Stimulated activated memory B cell treated with anti-CD40 and anti-IgM and Interleukin-4, amounts not matched to agents 10 μg/mL and 1 μg/mL and 100 μg/mL, for 72 hours (primary cell): ENCODE results near the gene ZNF366.
A peak's percentile ranks its signal among the peaks of the same experiment; 100 is the strongest.
"Not testable (repeated sequence)": the region's sequence is repeated elsewhere in the genome, so short reads cannot be mapped to it uniquely, and the experiment has no call there.

Source experiments
- ATAC-seq: fragments of 150-1000 bp; cut with Tn5 transposase; 2 replicates; pipeline ENCODE4 v1.10.0; 2021
- H3K27ac Mint-ChIP-seq: one replicate; pipeline ENCODE4 v1.8.0; 2022; ENCODE audit warnings: mild to moderate bottlenecking, mixed read lengths
- H3K27me3 Mint-ChIP-seq: one replicate; pipeline ENCODE4 v1.8.0; 2022; ENCODE audit warnings: mixed read lengths
- H3K36me3 Mint-ChIP-seq: one replicate; pipeline ENCODE4 v1.8.0; 2022; ENCODE audit warnings: mixed read lengths
- H3K4me1 Mint-ChIP-seq: one replicate; pipeline ENCODE4 v1.8.0; 2022; ENCODE audit warnings: mixed read lengths
- H3K4me3 Mint-ChIP-seq: one replicate; pipeline ENCODE4 v1.8.0; 2022; ENCODE audit warnings: mild to moderate bottlenecking, moderate library complexity, mixed read lengths
- H3K9me3 Mint-ChIP-seq: one replicate; pipeline ENCODE4 v1.8.0; 2022; ENCODE audit warnings: mixed read lengths

ZNF366 gene

DNA sequence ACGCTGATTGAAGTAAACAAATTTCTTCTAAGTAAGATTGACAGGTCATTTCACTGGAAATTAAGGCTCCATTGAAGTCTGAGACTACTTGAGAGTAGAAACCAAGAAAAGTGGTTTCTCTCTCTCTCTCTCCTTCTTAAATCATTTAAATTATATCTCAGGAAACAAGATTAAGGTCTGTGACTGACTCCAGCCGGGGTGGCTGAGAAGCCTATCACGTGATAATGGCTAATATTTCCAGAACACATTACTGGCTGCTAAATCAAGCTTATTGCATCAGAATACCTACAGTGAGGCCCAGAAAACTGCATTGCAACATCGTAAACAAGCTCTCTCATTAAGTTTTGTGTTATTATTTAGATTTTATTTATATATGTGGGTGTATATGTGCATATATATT lies 98.6 kb downstream of the ZNF366 start:
- no peak overlapping the region for H3K27ac Mint-ChIP-seq
- peaks cover 5% of the 10 kb centered on the region for H3K9me3 Mint-ChIP-seq
- ATAC-seq, result no peak
- H3K36me3 Mint-ChIP-seq, result no peaks in the 10 kb centered on the region
- no peaks in the 10 kb centered on the region for H3K4me1 Mint-ChIP-seq
- no peaks in the 10 kb centered on the region for H3K27me3 Mint-ChIP-seq
- H3K4me3 Mint-ChIP-seq, result no peak overlapping the region

DNA sequence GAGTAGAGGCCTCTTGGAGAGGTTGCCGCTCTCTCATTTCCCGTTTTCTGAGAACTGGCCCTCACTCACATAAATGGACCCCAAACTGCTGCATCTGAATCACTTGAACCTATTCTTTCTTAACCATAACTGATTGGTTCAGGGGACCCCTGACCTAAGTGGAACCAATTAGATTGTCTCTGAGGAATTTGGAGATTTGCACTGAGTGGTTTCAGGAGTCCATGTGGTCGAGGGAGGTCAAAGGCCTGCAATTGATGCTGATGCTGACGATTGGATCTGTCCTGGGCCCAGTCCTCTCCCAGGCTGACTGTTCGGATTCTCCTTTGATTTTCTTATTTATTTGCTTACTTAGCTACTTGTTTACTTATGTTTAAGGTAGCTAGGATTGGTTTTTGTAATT lies 99.1 kb downstream of the ZNF366 start:
- no peaks in the 10 kb centered on the region for H3K27me3 Mint-ChIP-seq
- no peak overlapping the region for H3K27ac Mint-ChIP-seq
- no peaks in the 10 kb centered on the region for H3K4me1 Mint-ChIP-seq
- no peaks in the 10 kb centered on the region for H3K36me3 Mint-ChIP-seq
- no peak overlapping the region for H3K4me3 Mint-ChIP-seq
- H3K9me3 Mint-ChIP-seq, result peaks cover 5% of the 10 kb centered on the region
- ATAC-seq, result no peak

DNA sequence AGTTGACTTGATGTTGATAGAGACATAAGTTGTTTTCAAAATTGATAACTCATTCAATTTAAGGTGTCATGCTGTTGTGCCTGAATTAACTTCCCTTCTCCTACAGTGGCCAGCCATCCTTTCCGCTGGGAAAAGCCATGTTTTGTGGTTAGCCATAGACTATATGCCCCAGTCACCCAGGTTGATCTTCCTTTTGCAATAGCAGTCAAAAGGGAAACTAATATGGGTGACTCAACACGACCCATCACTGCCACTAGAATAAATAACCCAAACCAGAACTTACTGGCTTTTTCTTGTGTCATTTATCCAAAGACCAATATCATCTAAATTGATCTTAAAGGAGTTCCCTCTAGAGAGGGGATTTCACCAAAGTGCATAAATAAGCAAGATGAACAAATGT lies 99.7 kb downstream of the ZNF366 start:
- H3K36me3 Mint-ChIP-seq, result no peaks in the 10 kb centered on the region
- H3K27ac Mint-ChIP-seq, result no peak overlapping the region
- ATAC-seq, result no peak
- H3K9me3 Mint-ChIP-seq, result peaks cover 5% of the 10 kb centered on the region
- no peak overlapping the region for H3K4me3 Mint-ChIP-seq
- H3K4me1 Mint-ChIP-seq, result no peaks in the 10 kb centered on the region
- H3K27me3 Mint-ChIP-seq, result no peaks in the 10 kb centered on the region

DNA sequence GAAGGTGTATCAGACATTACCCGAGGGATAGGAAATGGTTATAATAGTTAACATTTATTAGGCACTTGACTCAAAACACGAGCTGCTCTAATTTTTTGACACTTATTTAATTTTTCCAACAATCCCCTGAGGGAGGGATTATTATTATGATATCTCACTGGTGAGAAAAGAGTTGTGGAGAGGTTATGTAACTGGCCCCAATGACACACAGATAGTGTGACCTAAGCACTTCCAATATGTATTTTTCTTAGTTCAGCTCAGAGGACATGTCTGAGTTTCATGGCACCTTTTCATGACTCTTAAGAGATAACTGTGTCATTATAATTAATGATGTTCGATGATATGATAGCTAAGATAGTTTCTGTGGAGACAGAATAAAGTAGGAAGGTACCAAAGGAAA lies 100.1 kb downstream of the ZNF366 start:
- H3K9me3 Mint-ChIP-seq, result peaks cover 5% of the 10 kb centered on the region
- no peak for ATAC-seq
- no peak overlapping the region for H3K27ac Mint-ChIP-seq
- no peak overlapping the region for H3K4me3 Mint-ChIP-seq
- H3K4me1 Mint-ChIP-seq, result no peaks in the 10 kb centered on the region
- no peaks in the 10 kb centered on the region for H3K36me3 Mint-ChIP-seq
- H3K27me3 Mint-ChIP-seq, result no peaks in the 10 kb centered on the region

DNA sequence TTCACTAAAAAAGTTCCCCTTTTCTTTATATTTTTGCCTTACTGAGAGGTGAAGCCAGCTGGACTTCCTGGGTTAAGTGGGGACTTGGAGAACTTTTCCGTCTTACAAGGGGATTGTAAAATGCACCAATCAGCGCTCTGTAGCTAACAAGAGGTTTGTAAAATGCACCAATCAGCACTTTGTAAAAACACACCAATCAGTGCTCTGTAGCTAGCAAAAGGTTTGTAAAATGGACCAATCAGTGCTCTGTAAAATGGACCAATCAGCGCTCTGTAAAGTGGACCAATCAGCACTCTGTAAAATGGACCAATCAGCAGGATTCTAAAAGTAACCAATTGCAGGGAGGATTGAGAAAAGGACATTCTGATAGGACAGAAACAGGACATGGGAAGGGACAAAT lies 102.4 kb downstream of the ZNF366 start:
- not testable (repeated sequence) for ATAC-seq, H3K4me1 Mint-ChIP-seq

DNA sequence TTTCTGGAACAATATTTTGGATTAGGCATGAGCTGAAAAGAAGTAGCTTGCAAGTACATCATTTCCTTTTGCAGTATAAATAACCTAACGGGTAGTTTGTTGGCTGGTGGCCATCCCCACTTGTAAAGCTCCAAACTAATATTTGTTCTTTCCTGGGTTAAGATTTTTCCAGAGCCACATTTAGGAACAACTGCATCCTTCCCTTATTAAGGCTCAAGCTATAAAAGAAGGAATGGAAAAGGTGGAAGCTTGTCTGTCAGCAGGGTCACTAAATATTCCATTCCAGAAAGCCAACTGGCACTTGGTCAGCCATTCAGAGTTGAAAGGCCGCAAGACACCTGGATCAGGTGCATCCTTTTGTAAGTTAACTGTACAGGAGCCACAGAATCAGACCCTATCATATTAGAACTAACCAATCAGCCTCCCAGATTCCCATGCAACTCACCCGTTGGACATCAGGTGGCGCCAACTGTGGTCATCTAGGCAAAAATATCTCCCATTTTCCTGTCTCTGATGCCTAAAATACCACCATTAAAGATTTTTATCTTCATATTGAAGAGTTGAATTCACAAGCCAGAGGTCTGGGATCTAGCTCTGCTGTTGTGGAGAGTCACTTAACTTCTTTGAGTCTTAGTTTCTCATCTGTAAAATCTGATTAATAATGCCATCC lies 104.1 kb downstream of the ZNF366 start:
- Mint-ChIP-seq H3K4me3 (no peak overlapping the region), H3K27ac (no peak overlapping the region), H3K36me3 (peaks cover 6% of the 10 kb centered on the region), H3K27me3 (peaks cover 9% of the 10 kb centered on the region), H3K4me1 (peaks cover 18% of the 10 kb centered on the region), H3K9me3 (peaks cover 9% of the 10 kb centered on the region)
- no peak for ATAC-seq

More for the DNA sequence above, 102.4 kb downstream of the ZNF366 start:
- H3K36me3 Mint-ChIP-seq, H3K4me3 Mint-ChIP-seq, H3K27ac Mint-ChIP-seq, H3K9me3 Mint-ChIP-seq, H3K27me3 Mint-ChIP-seq: not testable (repeated sequence)

DNA sequence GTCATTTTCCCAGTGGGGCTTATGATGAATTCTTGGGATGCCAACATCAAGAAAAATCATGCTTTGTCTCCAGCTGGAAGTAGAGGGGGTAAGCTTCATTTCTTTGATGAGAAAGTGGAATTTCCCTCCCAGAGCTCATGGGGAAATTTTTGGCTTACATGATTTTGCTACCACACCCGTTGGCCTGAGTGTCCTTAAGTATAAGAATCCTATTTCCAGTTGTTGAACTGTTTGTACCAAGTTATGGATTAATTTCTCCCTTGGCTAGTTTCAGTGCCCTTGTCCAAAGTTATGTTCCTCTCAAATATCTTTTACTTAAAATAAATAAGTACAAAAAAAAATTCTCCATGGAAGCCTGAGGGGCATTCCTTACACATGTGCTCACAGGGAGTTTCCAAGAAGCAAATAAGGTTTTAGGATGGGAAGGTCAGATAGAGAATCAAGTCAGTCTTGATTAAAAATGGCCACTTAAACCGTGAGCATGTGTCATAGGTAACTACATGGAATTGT lies 104.8 kb downstream of the ZNF366 start:
- peaks cover 9% of the 10 kb centered on the region for H3K9me3 Mint-ChIP-seq
- H3K4me3 Mint-ChIP-seq, result no peak overlapping the region
- ATAC-seq, result no peak

DNA sequence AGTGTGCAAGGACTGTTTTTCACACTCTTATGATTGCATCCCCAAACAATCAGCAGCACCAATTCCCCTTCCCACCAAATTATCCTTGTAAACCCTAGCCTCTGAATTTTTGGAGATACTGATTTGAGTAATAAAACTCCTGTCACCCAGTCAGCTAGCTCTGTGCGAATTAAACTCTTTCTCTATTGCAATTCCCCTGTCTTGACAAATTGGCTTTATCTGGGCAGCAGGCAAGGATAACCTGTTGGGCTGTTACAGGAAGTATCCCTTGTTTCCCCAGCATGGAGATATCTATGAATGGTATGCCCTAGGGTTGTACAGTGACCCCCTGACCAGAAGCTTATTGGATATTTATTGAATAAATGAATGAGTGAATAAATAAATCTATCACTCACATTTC lies 106.3 kb downstream of the ZNF366 start:
- H3K9me3 Mint-ChIP-seq, result peaks cover 9% of the 10 kb centered on the region
- H3K4me3 Mint-ChIP-seq, result no peak overlapping the region
- H3K27me3 Mint-ChIP-seq, result peaks cover 9% of the 10 kb centered on the region
- H3K4me1 Mint-ChIP-seq, result peaks cover 18% of the 10 kb centered on the region
- H3K27ac Mint-ChIP-seq, result no peak overlapping the region
- peaks cover 6% of the 10 kb centered on the region for H3K36me3 Mint-ChIP-seq
- no peak for ATAC-seq

More for the DNA sequence above, 104.8 kb downstream of the ZNF366 start:
- Mint-ChIP-seq H3K36me3 (peaks cover 6% of the 10 kb centered on the region), H3K4me1 (peaks cover 18% of the 10 kb centered on the region), H3K27me3 (peaks cover 9% of the 10 kb centered on the region), H3K27ac (no peak overlapping the region)

DNA sequence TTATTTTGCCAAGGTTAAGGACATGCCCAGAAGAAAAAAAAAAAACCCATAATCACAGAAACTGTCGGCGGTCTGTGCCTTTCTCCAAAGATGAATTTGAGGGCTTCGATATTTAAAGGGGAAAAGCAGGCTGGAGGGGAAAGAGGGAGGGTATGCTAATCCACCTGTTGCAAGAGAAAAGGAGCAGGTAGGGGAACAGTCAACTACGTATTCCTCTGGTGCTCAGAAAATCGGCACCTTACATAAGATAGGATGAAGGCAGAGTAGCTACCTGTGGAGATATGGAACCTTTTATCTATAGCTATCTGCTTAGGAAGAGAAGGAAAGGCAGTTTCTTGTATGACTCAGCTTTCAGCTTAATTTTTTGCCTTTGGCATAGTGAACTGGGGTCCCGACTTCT lies 109.4 kb downstream of the ZNF366 start:
- peaks cover 23% of the 10 kb centered on the region for H3K4me1 Mint-ChIP-seq

DNA sequence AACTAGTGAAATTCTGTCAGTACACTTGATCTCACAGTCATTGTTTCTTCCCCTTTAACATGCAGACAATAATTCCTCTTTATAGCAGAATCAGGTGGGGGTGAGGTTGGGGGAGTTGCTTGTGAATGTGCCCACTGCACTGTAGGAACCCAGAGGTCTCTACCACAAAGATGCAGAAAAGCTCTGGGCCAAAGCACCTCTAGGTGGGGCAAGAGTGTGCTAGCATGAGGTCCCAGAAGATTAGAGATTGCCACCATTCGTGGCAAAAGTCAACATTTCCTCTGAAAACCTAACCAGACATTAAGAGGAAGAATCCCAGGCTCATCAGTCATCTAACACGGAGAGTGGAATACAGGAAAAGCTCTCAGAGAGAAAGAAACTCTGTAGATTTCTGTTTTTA lies 112.5 kb downstream of the ZNF366 start:
- Mint-ChIP-seq H3K4me1 (peaks cover 19% of the 10 kb centered on the region), H3K27me3 (peaks cover 14% of the 10 kb centered on the region), H3K4me3 (no peak overlapping the region), H3K27ac (no peak overlapping the region), H3K36me3 (no peaks in the 10 kb centered on the region), H3K9me3 (no peaks in the 10 kb centered on the region)
- peak; percentile 59 for ATAC-seq

More for the DNA sequence above, 109.4 kb downstream of the ZNF366 start:
- peaks cover 4% of the 10 kb centered on the region for H3K9me3 Mint-ChIP-seq
- H3K27ac Mint-ChIP-seq, result no peak overlapping the region
- no peak for ATAC-seq
- H3K27me3 Mint-ChIP-seq, result peaks cover 17% of the 10 kb centered on the region
- H3K4me3 Mint-ChIP-seq, result no peak overlapping the region
- H3K36me3 Mint-ChIP-seq, result peaks cover 6% of the 10 kb centered on the region

DNA sequence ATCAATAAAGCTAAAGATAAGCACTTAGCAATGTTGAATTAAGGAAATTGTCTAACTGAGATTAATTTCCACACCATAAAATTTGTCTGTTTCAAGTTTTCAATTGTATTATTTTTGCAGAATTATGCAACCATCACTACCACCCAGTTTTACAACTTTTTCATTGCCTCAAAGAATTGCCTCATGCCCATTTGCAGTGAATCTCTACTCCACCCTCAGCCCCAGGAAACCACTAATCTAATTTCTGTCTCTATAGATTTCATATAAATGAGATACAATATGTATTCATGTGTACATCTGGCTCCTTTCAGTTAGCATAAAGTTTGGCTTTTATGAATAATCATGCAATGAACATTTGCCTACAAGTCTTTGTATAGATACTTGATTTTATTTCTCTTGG lies 114.2 kb downstream of the ZNF366 start:
- Mint-ChIP-seq H3K27me3 (peaks cover 30% of the 10 kb centered on the region), H3K27ac (no peak overlapping the region), H3K4me3 (no peak overlapping the region), H3K9me3 (no peaks in the 10 kb centered on the region), H3K36me3 (no peaks in the 10 kb centered on the region), H3K4me1 (peaks cover 6% of the 10 kb centered on the region)
- no peak for ATAC-seq
